HG02970 (cell line): ENCODE results near the gene TSKU.

ENCODE experiments used
- ATAC-seq: cut with Tn5 transposase; IDR thresholded peaks from one replicate; pipeline ENCODE4 v1.9.1; 2021; ENCODE audit warnings: mild to moderate bottlenecking, moderate library complexity, moderate number of reproducible peaks; ENCODE audit not compliant: unreplicated experiment, low FRiP score

Gene TSKU

DNA sequence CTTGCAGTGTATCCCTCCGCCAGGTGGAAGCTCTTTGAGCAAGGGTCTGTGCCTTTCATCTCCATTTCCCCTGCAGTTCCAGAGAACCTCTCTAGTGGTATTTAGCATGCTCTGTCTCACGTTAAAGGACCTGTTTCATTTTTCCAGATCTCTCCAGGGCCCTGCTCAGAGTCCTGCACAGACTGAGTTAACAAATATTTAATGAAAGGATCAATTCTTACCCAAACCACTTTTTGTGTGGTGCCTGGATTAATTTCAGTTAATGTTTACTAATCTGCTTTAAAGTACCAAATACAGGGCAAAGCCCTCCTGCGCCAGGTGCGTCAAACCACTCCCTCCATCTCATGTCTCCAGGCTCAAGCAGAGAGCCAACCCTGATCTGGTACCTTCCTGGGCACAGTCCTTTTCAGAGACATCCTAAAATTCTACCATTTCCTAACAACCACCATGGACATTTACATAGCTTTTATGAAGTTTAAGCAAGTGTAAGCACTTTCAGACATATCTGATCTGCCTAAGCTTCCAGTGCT, 58.8 kb downstream of the TSKU start:
- ATAC-seq, result no peak

GRCh38 chr11:76843907-76844306, 60.8 kb downstream of the TSKU start:
- no peak for ATAC-seq

GRCh38 chr11:76844511-76844910, 61.4 kb downstream of the TSKU start:
- ATAC-seq, result no peak

- no peak for ATAC-seq
These were observed 61.9 kb downstream of the TSKU start for GRCh38 chr11:76845069-76845468.

DNA sequence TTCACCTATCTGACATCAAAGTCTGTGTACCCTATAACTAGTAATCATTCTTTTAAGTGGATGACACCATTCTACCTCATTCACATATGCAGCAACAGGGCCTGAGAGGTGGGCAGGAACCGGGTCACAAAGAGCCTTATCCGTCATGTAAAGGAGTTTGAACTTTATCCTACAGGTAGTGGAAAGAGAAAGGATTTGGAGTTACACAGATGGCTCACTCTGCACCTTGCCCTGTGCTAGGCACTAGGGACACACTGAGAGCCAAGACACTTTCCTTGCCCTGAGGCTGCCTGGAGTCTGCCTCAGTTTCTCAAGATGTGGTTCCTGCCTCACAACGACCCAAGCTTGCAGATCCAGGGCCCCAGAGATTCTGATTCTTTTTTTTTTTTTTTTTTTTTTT, 63.3 kb downstream of the TSKU start:
- ATAC-seq, result no peak
